ENCODE measurements around the gene IRF2. TPM values are rescaled to one million over a fixed set of nuclear protein-coding genes. Genes with fewer than 3 reads are reported as not detected.
A peak's percentile ranks its signal among the peaks of the same experiment; 100 is the strongest.

IRF2 gene
- total and polyA plus RNA-seq, 2 donors (not counting 1 experiment from before 2014, with no cell fraction given), result 67.8 to 68.2 TPM

DNA sequence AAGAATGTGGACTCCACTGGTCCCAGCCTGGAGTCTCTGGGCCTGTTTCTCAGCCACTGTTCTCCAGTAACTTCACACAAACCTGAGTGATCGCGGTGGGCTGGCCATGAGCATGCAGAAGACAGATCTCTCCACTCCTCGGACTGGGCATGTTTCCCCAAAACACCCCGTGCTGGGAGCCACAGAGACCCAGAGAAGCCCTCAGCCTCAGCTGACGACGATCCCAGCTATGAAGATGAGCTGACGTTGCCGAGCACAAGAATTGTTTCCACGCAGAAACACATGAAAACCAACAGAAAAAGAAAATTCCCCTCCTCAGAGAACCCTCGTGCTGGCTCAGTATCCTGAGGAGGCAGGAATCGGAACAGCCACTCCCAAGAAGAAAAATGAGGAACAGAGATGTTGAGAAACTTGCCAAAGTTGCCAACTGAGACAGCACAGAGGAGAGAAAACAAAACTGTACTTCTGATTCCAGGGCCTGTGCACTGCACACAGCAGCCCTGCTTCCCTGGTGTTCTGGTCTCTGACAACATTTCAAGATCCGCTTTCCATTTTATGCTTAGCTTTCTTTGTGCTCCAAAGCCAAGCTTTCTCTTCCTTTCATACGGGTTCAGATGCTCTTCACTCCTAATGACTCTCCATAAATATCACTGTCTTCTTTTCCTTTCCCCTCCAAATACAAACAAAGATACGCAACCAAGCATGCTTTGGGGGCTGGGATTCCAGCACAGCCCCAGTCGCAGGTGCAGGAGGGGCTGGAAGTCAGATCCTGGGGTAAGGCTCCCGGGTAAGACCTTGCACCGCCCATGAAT, 81.4 kb downstream of the IRF2 start:
- Histone ChIP-seq H3K79me2 (ENCODE audit: control insufficient read depth, insufficient read depth, low read length) (peaks cover 35% of the 10 kb centered on the region), H3K4me1 (ENCODE audit: control insufficient read depth in 2 of 2, insufficient read depth in 2 of 2, low read length in 2 of 2) (peaks cover 31 to 40% of the 10 kb centered on the region in 2 donors), H3K27me3 (replicated peaks in 1 of 4; ENCODE audit: control extremely low read depth in 1 of 4, control insufficient read depth in 3 of 4, insufficient read depth in 4 of 4, low read length in 3 of 4) (no peaks in the 10 kb centered on the region), H3K4me2 (replicated peaks; ENCODE audit: low read depth, low read length, poor library complexity, severe bottlenecking) (no peak overlapping the region), H3K36me3 (replicated peaks in 1 of 2; ENCODE audit: control extremely low read depth in 1 of 2, control insufficient read depth in 1 of 2, extremely low read depth in 1 of 2, insufficient read depth in 2 of 2, low read length in 1 of 2) (peaks cover 3 to 77% of the 10 kb centered on the region in 2 experiments), H3K4me3 (ENCODE audit: control extremely low read depth in 1 of 5, extremely low read depth in 1 of 5, insufficient read depth in 1 of 5, low read depth in 2 of 5, low read length in 4 of 5) (no peak overlapping the region), H3K27ac (ENCODE audit: low read length in 2 of 2) (no peak overlapping the region), H4K20me1 (ENCODE audit: control insufficient read depth, insufficient read depth, low read length, poor library complexity, severe bottlenecking) (peaks cover 4% of the 10 kb centered on the region), H3K9me3 (ENCODE audit: control extremely low read depth in 1 of 3, control insufficient read depth in 2 of 3, insufficient read depth in 1 of 3, low read length in 2 of 3) (peaks cover 0 to 9% (median 0%) of the 10 kb centered on the region in 3 donors), H2AFZ (ENCODE audit: insufficient read depth, low read depth, low read length, poor library complexity, severe bottlenecking) (no peak overlapping the region), H3K9ac (ENCODE audit: low read length) (no peak overlapping the region)
- Mint-ChIP-seq H3K27ac (no peak overlapping the region), H3K4me3 (no peak overlapping the region), H3K4me1 (peaks cover 54% of the 10 kb centered on the region), H3K27me3 (no peaks in the 10 kb centered on the region), H3K9me3 (ENCODE audit: insufficient read depth) (no peaks in the 10 kb centered on the region)
- TF ChIP-seq, protein P1, sequence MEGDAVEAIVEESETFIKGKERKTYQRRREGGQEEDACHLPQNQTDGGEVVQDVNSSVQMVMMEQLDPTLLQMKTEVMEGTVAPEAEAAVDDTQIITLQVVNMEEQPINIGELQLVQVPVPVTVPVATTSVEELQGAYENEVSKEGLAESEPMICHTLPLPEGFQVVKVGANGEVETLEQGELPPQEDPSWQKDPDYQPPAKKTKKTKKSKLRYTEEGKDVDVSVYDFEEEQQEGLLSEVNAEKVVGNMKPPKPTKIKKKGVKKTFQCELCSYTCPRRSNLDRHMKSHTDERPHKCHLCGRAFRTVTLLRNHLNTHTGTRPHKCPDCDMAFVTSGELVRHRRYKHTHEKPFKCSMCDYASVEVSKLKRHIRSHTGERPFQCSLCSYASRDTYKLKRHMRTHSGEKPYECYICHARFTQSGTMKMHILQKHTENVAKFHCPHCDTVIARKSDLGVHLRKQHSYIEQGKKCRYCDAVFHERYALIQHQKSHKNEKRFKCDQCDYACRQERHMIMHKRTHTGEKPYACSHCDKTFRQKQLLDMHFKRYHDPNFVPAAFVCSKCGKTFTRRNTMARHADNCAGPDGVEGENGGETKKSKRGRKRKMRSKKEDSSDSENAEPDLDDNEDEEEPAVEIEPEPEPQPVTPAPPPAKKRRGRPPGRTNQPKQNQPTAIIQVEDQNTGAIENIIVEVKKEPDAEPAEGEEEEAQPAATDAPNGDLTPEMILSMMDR (IDR thresholded peaks at IDR 0.05), result no peak
- no peak for TF ChIP-seq EZH2 (IDR thresholded peaks at IDR 0.05; ENCODE audit: borderline replicate concordance, insufficient read depth, low read depth, low read length, poor library complexity, severe bottlenecking)
- intact Hi-C loops (cut with micrococcal nuclease), result no loop called here
- POLR2A ChIA-PET, result no interaction called here
- DNase-seq, result no peak
- no peak for ATAC-seq (ENCODE audit: low read depth)
- CTCF ChIA-PET, result interaction anchor here (0.9 to 2.5 kb wide), 4 partner anchors 16 to 129 kb away, joined by 3 to 6 read pairs (median 3); no protein-coding TSS in a partner anchor
- 98% methylated on average over 11 of the region's 17 CpGs for WGBS (ENCODE audit: insufficient coverage)

DNA sequence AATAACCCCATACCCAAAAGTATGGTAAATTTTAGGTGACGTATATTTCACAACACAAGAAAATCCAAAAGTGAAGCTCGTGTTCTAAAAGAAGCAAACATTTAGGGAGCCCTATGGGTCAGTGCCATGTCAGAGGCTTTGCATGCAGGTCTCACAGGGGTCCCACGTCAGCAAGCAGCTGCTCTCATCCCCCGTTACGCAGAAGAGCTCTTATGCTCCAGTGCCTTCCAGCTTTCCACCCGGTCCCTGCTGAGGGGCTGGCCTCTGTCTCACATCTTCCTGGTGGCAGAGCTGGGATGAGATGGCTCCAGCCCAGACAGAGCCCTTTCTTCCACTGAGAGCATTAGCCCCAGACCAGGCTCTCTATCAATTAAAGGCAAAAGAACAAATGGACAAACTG, 82.0 kb downstream of the IRF2 start:
- 75% methylated on average over 6 of the region's 6 CpGs for WGBS (ENCODE audit: insufficient coverage)
- no peaks in the 10 kb centered on the region for H3K27me3 Mint-ChIP-seq
- H3K27me3 ChIP-seq (replicated peaks in 1 of 4; ENCODE audit: control extremely low read depth in 1 of 4, control insufficient read depth in 3 of 4, insufficient read depth in 4 of 4, low read length in 3 of 4), result no peaks in the 10 kb centered on the region
- intact Hi-C loops (cut with micrococcal nuclease), result no loop called here
- DNase-seq, result no peak
- no peak overlapping the region for H3K4me3 Mint-ChIP-seq
- no peak overlapping the region for H2AFZ ChIP-seq (ENCODE audit: insufficient read depth, low read depth, low read length, poor library complexity, severe bottlenecking)
- CTCF ChIA-PET, result interaction anchor here (0.9 to 2.5 kb wide), 4 partner anchors 16 to 128 kb away, joined by 3 to 6 read pairs (median 3); no protein-coding TSS in a partner anchor
- POLR2A ChIA-PET, result no interaction called here
- H4K20me1 ChIP-seq (ENCODE audit: control insufficient read depth, insufficient read depth, low read length, poor library complexity, severe bottlenecking), result no peaks in the 10 kb centered on the region
- H3K4me1 ChIP-seq (ENCODE audit: control insufficient read depth in 2 of 2, insufficient read depth in 2 of 2, low read length in 2 of 2), result peaks cover 33 to 42% of the 10 kb centered on the region in 2 donors
- no peak for TF ChIP-seq EZH2 (IDR thresholded peaks at IDR 0.05; ENCODE audit: borderline replicate concordance, insufficient read depth, low read depth, low read length, poor library complexity, severe bottlenecking)
- TF ChIP-seq, protein P1 (IDR thresholded peaks at IDR 0.05), result no peak
- peaks cover 0 to 9% (median 0%) of the 10 kb centered on the region in 3 donors for H3K9me3 ChIP-seq (ENCODE audit: control extremely low read depth in 1 of 3, control insufficient read depth in 2 of 3, insufficient read depth in 1 of 3, low read length in 2 of 3)
- H3K27ac Mint-ChIP-seq, result peak overlapping the region; percentile 32
- peaks cover 0 to 73% of the 10 kb centered on the region in 2 experiments for H3K36me3 ChIP-seq (replicated peaks in 1 of 2; ENCODE audit: control extremely low read depth in 1 of 2, control insufficient read depth in 1 of 2, extremely low read depth in 1 of 2, insufficient read depth in 2 of 2, low read length in 1 of 2)
- H3K27ac ChIP-seq (ENCODE audit: low read length in 2 of 2), result no peak overlapping the region
- H3K9ac ChIP-seq (ENCODE audit: low read length), result no peak overlapping the region
- no peak for ATAC-seq (ENCODE audit: low read depth)
- H3K79me2 ChIP-seq (ENCODE audit: control insufficient read depth, insufficient read depth, low read length), result peaks cover 29% of the 10 kb centered on the region
- peaks cover 57% of the 10 kb centered on the region for H3K4me1 Mint-ChIP-seq
- no peak overlapping the region for H3K4me2 ChIP-seq (replicated peaks; ENCODE audit: low read depth, low read length, poor library complexity, severe bottlenecking)
- H3K4me3 ChIP-seq (ENCODE audit: control extremely low read depth in 1 of 5, extremely low read depth in 1 of 5, insufficient read depth in 1 of 5, low read depth in 2 of 5, low read length in 4 of 5), result no peak overlapping the region
- no peaks in the 10 kb centered on the region for H3K9me3 Mint-ChIP-seq (ENCODE audit: insufficient read depth)
